Large intestine (tissue), 3 donors: Measurements from ENCODE around the gene ZNF555. TPM values are rescaled to one million over a fixed set of nuclear protein-coding genes. Genes with fewer than 3 reads are reported as not detected.

ENCODE experiments used
- DNase-seq, 2 donors: peaks; one replicate each; pipeline versions ENCODE4 v3.0.0 to v3.0.0-alpha.2; 2013
- H3K27ac ChIP-seq: one replicate; pipeline ENCODE4 v1.5.1; 2013; ENCODE audit warnings: low read length
- H3K27me3 ChIP-seq: 2 replicates; pipeline ENCODE4 v1.6.1; 2013; ENCODE audit warnings: low read length; ENCODE audit not compliant: control insufficient read depth, insufficient read depth
- H3K36me3 ChIP-seq: 2 replicates; pipeline ENCODE4 v1.6.1; 2013; ENCODE audit warnings: low read length; ENCODE audit not compliant: control insufficient read depth, insufficient read depth
- H3K4me1 ChIP-seq: one replicate; pipeline ENCODE4 v1.6.1; 2013; ENCODE audit warnings: low read length; ENCODE audit not compliant: control insufficient read depth, insufficient read depth
- H3K4me3 ChIP-seq: one replicate; pipeline ENCODE4 v1.5.1; 2013; ENCODE audit warnings: low read length
- H3K9me3 ChIP-seq: one replicate; pipeline ENCODE4 v1.6.1; 2013; ENCODE audit warnings: mild to moderate bottlenecking, low read depth, low read length, moderate library complexity; ENCODE audit not compliant: control insufficient read depth
- WGBS: methylation state at CpG from one replicate; pipeline ENCODE4 v1.1.5; 2013; ENCODE audit warnings: low lambda C conversion rate; ENCODE audit not compliant: insufficient coverage; 5-methylcytosine and 5-hydroxymethylcytosine counted together
- polyA plus RNA-seq: library from polyadenylated mRNA; unstranded; fragments of 120-200 nt; gene quantifications from one replicate; pipeline ENCODE4 v1.2.1, GENCODE V29; 2013

Gene ZNF555
- polyA plus RNA-seq, 1 donor = 4.9 TPM

DNA sequence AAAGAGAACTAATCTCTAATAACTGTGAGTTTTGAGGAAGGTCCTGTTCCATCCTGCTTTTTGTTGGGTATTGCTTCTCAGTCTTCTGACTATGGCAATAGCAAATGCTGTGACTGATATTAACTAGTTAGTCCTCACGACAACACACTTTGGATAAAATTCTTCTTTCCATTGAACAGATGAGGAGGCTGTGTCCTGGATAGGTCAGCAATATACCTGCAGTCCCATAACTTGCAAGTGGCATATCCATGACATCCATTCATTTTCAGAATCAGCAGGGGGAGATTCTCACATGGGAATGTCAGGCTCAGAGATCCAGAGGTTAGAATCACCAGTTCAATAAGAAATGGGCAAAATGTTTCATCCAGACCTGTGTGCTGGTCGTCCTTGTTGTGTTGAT lies 14.3 kb upstream of the ZNF555 start:
- H3K4me3 ChIP-seq = no peak overlapping the region
- DNase-seq = no peak
- H3K4me1 ChIP-seq = no peaks in the 10 kb centered on the region
- peaks cover 22% of the 10 kb centered on the region for H3K36me3 ChIP-seq
- no peaks in the 10 kb centered on the region for H3K27me3 ChIP-seq
- H3K9me3 ChIP-seq = peaks cover 14% of the 10 kb centered on the region
- H3K27ac ChIP-seq = no peak overlapping the region
- no CpG with 5 or more reads among the region's 2 CpGs for WGBS

DNA sequence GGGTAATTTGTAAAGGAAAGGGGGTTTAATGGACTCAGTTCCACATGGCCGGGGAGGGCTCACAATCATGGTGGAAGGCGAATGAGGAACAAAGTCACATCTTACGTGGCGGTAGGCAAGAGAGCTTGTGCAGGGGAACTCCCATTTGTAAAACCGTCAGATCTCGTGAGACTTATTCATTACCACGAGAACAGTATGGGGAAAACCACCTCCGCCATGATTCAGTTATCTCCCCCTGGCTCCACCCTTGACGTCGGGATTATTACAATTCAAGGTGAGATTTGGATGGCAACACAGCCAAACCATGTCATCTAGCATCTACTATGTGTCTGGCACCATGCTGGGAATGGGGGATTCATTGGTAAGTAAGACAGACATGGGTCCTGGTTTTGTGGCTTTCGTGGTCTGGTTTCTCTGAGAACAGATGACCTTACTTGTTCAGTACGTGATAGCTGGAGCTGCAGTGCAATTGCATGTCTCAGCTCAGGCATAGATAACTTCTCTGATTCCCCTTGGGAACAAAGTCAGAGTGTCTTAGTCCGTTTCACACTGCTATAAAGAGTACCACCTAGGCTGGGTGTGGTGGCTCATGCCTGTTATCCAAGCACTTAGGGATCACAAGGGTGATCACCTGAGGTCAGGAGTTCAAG lies 13.3 kb upstream of the ZNF555 start:
- Histone ChIP-seq H3K36me3 (peaks cover 29% of the 10 kb centered on the region), H3K27me3 (no peaks in the 10 kb centered on the region), H3K9me3 (peaks cover 18% of the 10 kb centered on the region), H3K4me3 (no peak overlapping the region), H3K27ac (no peak overlapping the region), H3K4me1 (no peaks in the 10 kb centered on the region)
- WGBS = no CpG with 5 or more reads among the region's 13 CpGs
- DNase-seq = no peak

DNA sequence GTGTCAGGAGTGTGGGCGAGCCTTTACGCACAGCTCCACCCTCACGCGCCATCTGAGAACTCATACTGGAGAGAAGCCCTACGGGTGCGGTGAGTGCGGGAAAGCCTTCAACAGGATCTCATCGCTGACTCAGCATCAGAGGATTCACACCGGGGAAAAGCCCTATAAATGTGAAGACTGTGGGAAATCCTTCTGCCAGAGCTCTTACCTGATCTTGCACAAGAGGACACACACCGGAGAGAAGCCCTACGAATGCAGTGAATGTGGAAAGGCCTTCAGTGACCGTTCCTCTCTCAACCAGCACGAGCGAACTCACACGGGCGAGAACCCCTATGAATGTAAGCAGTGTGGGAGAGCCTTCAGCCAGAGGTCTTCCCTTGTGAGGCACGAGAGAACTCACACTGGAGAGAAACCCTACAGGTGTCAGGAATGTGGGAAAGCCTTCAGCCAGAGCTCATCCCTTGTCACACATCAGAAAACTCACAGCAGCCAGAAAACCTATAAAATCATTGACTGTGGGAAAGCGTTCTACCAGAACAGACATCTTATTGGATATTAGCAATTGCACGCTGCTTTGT lies 6.9 kb upstream of the ZNF555 start:
- DNase-seq = no peak
- Histone ChIP-seq H3K27me3 (no peaks in the 10 kb centered on the region), H3K4me1 (no peaks in the 10 kb centered on the region), H3K9me3 (peaks cover 69% of the 10 kb centered on the region), H3K4me3 (no peak overlapping the region), H3K27ac (no peak overlapping the region), H3K36me3 (peaks cover 30% of the 10 kb centered on the region)
- WGBS = 100% methylated on average over 3 of the region's 19 CpGs

DNA sequence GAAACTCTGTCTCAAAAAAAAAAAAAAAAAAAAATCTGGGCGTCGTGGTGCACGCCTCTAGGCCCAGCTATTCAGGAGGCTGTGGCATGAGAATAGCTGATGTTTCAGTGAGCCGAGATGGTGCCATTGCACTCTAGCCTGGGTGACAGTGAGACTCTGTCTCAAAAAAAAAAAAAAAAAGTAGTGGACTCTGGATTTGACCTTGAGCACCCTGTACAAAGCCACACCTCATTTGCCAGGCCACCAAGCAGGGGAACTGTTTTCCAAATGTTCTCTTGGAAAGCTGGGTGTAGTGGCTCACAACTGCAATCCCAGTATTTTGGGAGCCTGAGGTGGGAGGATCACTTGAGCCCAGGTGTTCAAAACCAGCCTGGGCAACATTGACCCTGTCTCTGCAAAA lies 3.8 kb upstream of the ZNF555 start:
- no CpG with 5 or more reads among the region's 4 CpGs for WGBS
- H3K9me3 ChIP-seq = peaks cover 70% of the 10 kb centered on the region

DNA sequence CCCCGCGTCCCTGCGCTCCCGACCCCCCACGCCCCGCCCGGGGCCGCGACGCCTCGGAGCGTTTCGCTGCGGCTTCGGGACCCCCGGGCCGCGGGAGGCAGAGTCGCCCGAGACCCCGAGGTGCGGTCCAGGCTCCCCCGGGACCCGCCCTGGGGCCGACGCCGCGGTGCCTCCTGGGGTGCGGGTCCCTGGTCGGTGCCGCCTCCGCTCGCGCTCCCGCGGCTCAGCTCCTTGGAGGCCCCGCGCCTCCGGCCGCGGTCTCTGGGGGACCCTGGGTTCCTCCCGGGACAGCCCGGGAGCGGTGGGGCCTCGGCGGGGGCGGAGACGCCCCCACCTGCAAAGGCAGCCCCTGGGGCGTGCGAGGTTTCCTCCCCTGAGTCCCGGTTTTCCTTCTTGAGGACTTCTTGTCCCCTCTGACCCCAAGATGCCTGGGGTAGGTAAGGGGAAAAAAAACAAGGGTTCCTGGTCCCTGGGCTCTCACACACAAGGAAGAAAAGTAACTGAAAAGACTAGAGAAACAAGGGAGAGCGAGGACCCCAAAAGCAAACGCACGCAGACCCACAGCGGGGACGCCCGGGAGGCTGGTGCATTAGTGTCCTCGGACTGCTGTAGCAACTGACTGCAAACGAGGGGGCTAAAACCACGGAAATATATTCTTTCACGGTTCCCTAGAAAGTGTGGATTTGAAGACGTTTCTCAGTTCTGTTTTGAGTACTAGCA lies 740 bp downstream of the ZNF555 start:
- Histone ChIP-seq H3K4me1 (no peaks in the 10 kb centered on the region), H3K27me3 (no peaks in the 10 kb centered on the region), H3K4me3 (peak overlapping the region; percentile 52), H3K27ac (no peak overlapping the region), H3K36me3 (peaks cover 8% of the 10 kb centered on the region), H3K9me3 (peaks cover 33% of the 10 kb centered on the region)
- WGBS = no CpG with 5 or more reads among the region's 62 CpGs
- peak in 1 of 2 donors; percentile 34 for DNase-seq

More for the DNA sequence above, 3.8 kb upstream of the ZNF555 start:
- no peaks in the 10 kb centered on the region for H3K4me1 ChIP-seq
- no peak overlapping the region for H3K27ac ChIP-seq
- H3K27me3 ChIP-seq = no peaks in the 10 kb centered on the region
- H3K36me3 ChIP-seq = peaks cover 26% of the 10 kb centered on the region
- no peak overlapping the region for H3K4me3 ChIP-seq
- DNase-seq = no peak

DNA sequence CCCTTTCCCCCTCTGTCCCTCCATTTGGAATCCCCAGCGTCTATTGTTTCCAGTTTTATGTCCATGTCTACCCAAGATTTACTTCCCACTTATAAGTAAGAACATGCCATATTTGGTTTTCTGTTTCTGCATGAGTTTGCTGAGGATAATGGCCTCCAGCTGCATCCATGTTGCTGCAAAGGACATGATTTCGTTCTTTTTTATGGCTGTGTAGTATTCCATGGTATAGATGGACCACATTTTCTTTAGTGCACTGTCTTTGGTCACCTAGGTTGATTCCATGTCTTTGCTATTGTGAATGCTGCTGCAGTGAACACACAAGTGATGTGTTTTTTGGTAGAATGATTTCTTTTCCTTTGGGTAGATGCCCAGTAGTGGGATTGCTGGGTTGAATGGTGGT lies 3.8 kb downstream of the ZNF555 start:
- Histone ChIP-seq H3K27ac (no peak overlapping the region), H3K4me3 (no peak overlapping the region), H3K27me3 (no peaks in the 10 kb centered on the region), H3K4me1 (no peaks in the 10 kb centered on the region), H3K9me3 (peaks cover 18% of the 10 kb centered on the region), H3K36me3 (peaks cover 11% of the 10 kb centered on the region)
- no CpG with 5 or more reads among the region's 2 CpGs for WGBS
- DNase-seq = no peak

DNA sequence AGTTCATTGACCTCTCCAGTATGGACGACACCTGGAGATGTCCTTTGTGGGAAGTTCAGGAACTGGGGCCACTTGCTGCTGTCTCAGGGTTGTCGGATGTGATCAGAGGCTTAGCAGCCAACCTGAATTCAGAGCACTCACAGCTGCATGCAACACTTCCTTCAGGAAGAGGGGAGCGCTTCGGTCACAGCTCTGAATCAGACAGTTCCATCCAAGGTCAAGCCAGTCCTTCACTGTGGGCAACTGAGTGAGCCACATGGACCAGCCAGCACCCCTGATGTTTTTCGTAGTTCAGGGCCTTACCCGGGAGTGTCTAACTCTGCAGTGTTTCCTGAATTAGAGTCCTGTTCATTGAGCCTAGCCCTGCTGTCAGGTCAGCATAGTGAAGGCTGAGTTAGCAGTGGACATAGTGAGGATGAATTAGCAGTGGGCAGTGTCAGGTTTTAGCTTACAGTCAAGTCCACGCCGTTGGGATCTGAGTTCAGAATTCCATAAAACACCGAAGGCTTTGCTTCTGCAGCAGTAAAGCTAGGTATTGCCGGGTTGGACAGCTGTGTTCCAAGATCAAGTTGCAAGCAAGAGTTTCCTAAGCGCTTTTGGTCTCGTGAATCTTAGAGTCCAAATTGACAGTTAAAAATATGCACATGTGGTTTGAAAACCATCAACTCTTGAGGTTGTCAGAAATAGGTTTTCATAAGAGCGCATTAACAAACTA lies 5.1 kb downstream of the ZNF555 start:
- no peak overlapping the region for H3K4me3 ChIP-seq
- H3K36me3 ChIP-seq = peaks cover 14% of the 10 kb centered on the region
- H3K9me3 ChIP-seq = peaks cover 13% of the 10 kb centered on the region
- H3K27me3 ChIP-seq = no peaks in the 10 kb centered on the region
- no peaks in the 10 kb centered on the region for H3K4me1 ChIP-seq
- no peak for DNase-seq
- no peak overlapping the region for H3K27ac ChIP-seq
- 100% methylated on average over 1 of the region's 13 CpGs for WGBS

DNA sequence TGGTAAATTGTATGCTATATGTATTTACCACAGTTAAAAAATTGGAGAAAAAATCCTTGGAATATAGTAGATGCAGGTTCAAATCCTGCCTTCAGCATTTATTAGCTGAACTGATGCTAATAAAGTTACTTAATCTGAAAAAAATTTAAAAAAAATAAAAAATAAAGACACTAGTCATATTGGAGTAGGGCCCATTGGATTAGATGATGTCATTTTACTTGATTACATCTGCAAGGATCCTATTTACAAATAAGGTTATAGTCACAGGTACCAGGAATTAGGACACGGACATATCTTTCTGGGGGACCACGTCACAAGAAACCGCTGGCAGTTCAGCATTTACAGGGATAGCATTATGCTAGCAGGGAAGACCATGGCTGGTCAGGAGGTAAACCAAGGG lies 6.2 kb downstream of the ZNF555 start:
- Histone ChIP-seq H3K4me3 (no peak overlapping the region), H3K4me1 (no peaks in the 10 kb centered on the region), H3K36me3 (peaks cover 26% of the 10 kb centered on the region), H3K27me3 (no peaks in the 10 kb centered on the region), H3K27ac (no peak overlapping the region), H3K9me3 (peaks cover 13% of the 10 kb centered on the region)
- WGBS = no CpG with 5 or more reads among the region's 3 CpGs
- no peak for DNase-seq

DNA sequence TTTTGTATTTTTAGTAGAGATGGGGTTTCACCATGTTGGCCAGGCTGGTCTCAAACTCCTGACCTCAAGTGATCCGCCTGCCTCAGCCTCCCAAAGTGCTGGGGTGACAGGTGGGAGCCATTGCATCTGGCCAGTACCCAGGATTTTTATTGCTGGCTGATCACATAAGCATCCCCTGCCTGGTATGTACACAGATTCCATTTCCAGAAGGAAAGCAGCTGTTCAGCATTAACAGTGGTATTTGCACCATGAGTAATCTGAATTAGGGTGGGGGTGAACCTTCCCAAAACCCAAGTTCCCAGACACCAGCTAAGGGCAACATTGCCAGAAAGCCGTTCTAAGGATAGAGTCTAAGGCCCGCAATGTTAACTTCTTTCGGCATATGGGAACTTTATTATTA lies 7.3 kb downstream of the ZNF555 start:
- DNase-seq = no peak
- Histone ChIP-seq H3K9me3 (peaks cover 13% of the 10 kb centered on the region), H3K36me3 (peaks cover 37% of the 10 kb centered on the region), H3K27ac (no peak overlapping the region), H3K4me3 (no peak overlapping the region), H3K27me3 (no peaks in the 10 kb centered on the region), H3K4me1 (no peaks in the 10 kb centered on the region)
- no CpG with 5 or more reads among the region's 4 CpGs for WGBS

DNA sequence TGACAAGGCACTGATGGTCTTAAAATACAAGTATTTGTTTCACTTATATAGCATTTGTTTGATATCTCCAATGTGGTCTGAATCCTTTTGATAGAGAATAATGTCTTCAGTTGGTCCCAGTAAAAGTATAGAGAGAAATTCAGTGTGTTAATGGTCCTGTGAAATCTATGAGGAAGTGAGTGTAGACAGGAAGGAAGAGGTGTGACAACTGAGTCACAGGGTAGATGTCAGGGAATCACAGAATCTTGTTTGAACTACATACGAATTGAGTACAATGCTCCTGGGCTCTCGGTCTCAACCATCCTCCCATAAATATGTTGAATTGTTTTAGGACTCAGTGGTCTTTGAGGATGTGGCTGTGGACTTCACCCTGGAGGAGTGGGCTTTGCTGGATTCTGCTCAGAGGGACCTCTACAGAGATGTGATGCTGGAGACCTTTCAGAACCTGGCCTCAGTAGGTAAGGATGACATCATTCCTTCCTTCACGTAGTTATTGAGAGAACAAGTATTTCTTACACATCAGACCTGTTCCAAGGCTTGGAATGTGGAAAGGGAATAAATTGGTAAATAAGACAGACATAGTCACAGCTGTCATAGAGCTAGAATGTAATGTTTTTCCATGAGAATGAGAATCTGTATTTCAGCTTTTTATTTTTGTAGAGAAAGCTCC lies 9.1 kb downstream of the ZNF555 start:
- no CpG with 5 or more reads among the region's 3 CpGs for WGBS
- H3K9me3 ChIP-seq = peaks cover 24% of the 10 kb centered on the region
- H3K27me3 ChIP-seq = no peaks in the 10 kb centered on the region
- no peak for DNase-seq
- H3K36me3 ChIP-seq = peaks cover 35% of the 10 kb centered on the region
- no peak overlapping the region for H3K4me3 ChIP-seq
- H3K27ac ChIP-seq = no peak overlapping the region
- no peaks in the 10 kb centered on the region for H3K4me1 ChIP-seq
